Keratinocyte (primary cell): Measurements from ENCODE around the gene CDYL2. TPM values are rescaled to one million over a fixed set of nuclear protein-coding genes. Genes with fewer than 3 reads are reported as not detected.
A peak's percentile ranks its signal among the peaks of the same experiment; 100 is the strongest.

ENCODE experiments used
- DNase-seq: peaks from one replicate; pipeline ENCODE4 v3.0.0-alpha.2; 2011; ENCODE audit warnings: low read depth, missing footprints, low spot score
- FAIRE-seq: peaks from 2 replicates; lab custom pipeline; 2011; peaks lifted over from hg19 to GRCh38; lab: Jason Lieb, UNC
- H2AFZ ChIP-seq: 2 replicates; pipeline ENCODE4 v1.6.0; 2012; ENCODE audit warnings: low read length, control low read depth, inconsistent platforms; ENCODE audit not compliant: control insufficient read depth
- H3K27ac ChIP-seq: 2 replicates; pipeline ENCODE4 v1.5.1; 2011; ENCODE audit warnings: low read length; ENCODE audit not compliant: control insufficient read depth, insufficient read depth
- H3K27me3 ChIP-seq: 3 replicates; pipeline ENCODE4 v1.6.0; 2011; ENCODE audit warnings: low read length; ENCODE audit not compliant: control insufficient read depth, insufficient read depth; ENCODE audit errors: extremely low read depth
- H3K36me3 ChIP-seq, 2 experiments: 2 replicates in 1 of 2; 3 replicates in 1 of 2; pipeline ENCODE4 v1.5.1; 2011; ENCODE audit warnings: low read length in 2 of 2, mild to moderate bottlenecking in 1 of 2; ENCODE audit not compliant: control insufficient read depth in 2 of 2, insufficient read depth in 2 of 2; ENCODE audit errors: extremely low read depth in 1 of 2
- H3K4me1 ChIP-seq: 3 replicates; pipeline ENCODE4 v1.5.1; 2011; ENCODE audit warnings: low read length; ENCODE audit not compliant: control insufficient read depth, insufficient read depth; ENCODE audit errors: extremely low read depth
- H3K4me2 ChIP-seq: 3 replicates; pipeline ENCODE4 v1.6.0; 2011; ENCODE audit warnings: low read depth, low read length; ENCODE audit not compliant: control insufficient read depth, insufficient read depth; ENCODE audit errors: extremely low read depth
- H3K4me3 ChIP-seq, 3 experiments: fragments of 200-600 bp in 1 of 3; sonication (generic) in 1 of 3; 2 replicates in 2 of 3; 3 replicates in 1 of 3; pipeline ENCODE4 v1.5.1; 2011 to 2016; ENCODE audit warnings: low read length in 3 of 3, mild to moderate bottlenecking in 3 of 3, control low read depth in 2 of 3, inconsistent platforms in 1 of 3, low read depth in 1 of 3, mixed read lengths in 1 of 3, mixed run types in 1 of 3, moderate library complexity in 1 of 3; ENCODE audit not compliant: control insufficient read depth in 2 of 3, insufficient read depth in 2 of 3; ENCODE audit errors: extremely low read depth in 1 of 3
- H3K79me2 ChIP-seq: 2 replicates; pipeline ENCODE4 v1.6.0; 2012; ENCODE audit warnings: low read length; ENCODE audit not compliant: control insufficient read depth, insufficient read depth
- H3K9ac ChIP-seq: 3 replicates; pipeline ENCODE4 v1.6.0; 2011; ENCODE audit warnings: low read length; ENCODE audit not compliant: control insufficient read depth, insufficient read depth; ENCODE audit errors: extremely low read depth
- H3K9me1 ChIP-seq: 3 replicates; pipeline ENCODE4 v1.6.0; 2011; ENCODE audit warnings: low read length; ENCODE audit not compliant: control insufficient read depth, insufficient read depth; ENCODE audit errors: extremely low read depth
- H3K9me3 ChIP-seq: 2 replicates; pipeline ENCODE4 v1.5.1; 2012; ENCODE audit warnings: low read depth, low read length; ENCODE audit not compliant: control insufficient read depth
- H4K20me1 ChIP-seq: 3 replicates; pipeline ENCODE4 v1.6.0; 2011; ENCODE audit warnings: low read length; ENCODE audit not compliant: control insufficient read depth, insufficient read depth; ENCODE audit errors: extremely low read depth
- EZH2 ChIP-seq: IDR thresholded peaks from one replicate; pipeline ENCODE4 v1.6.1; 2012; ENCODE audit warnings: inconsistent platforms, mild to moderate bottlenecking, low read length, moderate library complexity
- dilution Hi-C: fragments of 300-500 bp; cut with MboI; formaldehyde crosslinking; loops from one replicate; pipeline ENCODE4 v1.7.0; 2020; ENCODE audit warnings: low sequenced_read_pairs; ENCODE audit not compliant: extremely low pct_ligation_motif_present
- polyA plus RNA-seq, 5 experiments: library from polyadenylated mRNA; depleted of rRNA in 3 of 5; stranded (reverse) in 3 of 5; stranded (forward) in 1 of 5; unstranded in 1 of 5; fragments of >200 nt; gene quantifications; 1 replicate in 1 of 5; 2 replicates in 3 of 5; 3 replicates in 1 of 5; pipeline versions ENCODE4 v1.2.1 to v1.2.3, GENCODE V29; 2011 to 2012; ENCODE audit warnings: missing spikeins in 2 of 5, low read depth in 1 of 5, low replicate concordance in 1 of 5
- TF ChIP-seq, protein P1 (sequence below), 3 experiments: IDR thresholded peaks in 1 of 3; conservative IDR thresholded peaks in 1 of 3; optimal IDR thresholded peaks in 1 of 3; 2 replicates in 2 of 3; 3 replicates in 1 of 3; pipeline versions ENCODE3 to v1.5.1; 2011; ENCODE audit warnings: low read length in 3 of 3, mild to moderate bottlenecking in 3 of 3, moderate library complexity in 2 of 3, control low read depth in 1 of 3, inconsistent platforms in 1 of 3; ENCODE audit not compliant: insufficient read depth in 2 of 3; ENCODE audit errors: extremely low read depth in 1 of 3

The CDYL2 gene
- polyA plus RNA-seq, 1 donor (not counting 4 experiments of a cell fraction or from before 2014, with no cell fraction given) = 2.0 TPM

DNA sequence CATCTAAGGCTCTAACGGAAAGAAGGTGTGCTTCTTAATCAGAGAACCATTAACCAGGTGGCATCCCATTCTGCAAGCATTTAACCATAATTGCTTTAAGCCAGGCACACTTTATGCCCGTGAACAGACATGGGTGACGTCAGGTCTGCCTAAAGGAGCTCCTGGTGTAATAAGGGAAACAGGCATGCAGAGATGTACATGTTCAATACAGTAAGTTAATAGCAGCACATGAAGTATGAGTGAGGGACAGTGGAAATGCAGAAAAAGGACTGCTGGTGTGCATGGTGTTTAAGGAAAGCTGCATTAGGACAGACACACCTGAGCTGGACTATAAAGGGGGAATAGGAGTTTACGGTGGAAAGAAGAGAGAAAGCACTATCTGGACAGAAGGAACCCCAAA lies 245.0 kb downstream of the CDYL2 start:
- Histone ChIP-seq H3K9me3 (no peaks in the 10 kb centered on the region), H4K20me1 (no peaks in the 10 kb centered on the region), H2AFZ (peak overlapping the region; percentile 63), H3K27me3 (no peaks in the 10 kb centered on the region), H3K36me3 (no peaks in the 10 kb centered on the region), H3K9ac (no peak overlapping the region), H3K4me3 (no peak overlapping the region), H3K4me1 (peaks cover 10% of the 10 kb centered on the region), H3K9me1 (no peaks in the 10 kb centered on the region), H3K27ac (no peak overlapping the region), H3K79me2 (no peaks in the 10 kb centered on the region), H3K4me2 (no peak overlapping the region)
- no peak for DNase-seq
- TF ChIP-seq, protein P1, sequence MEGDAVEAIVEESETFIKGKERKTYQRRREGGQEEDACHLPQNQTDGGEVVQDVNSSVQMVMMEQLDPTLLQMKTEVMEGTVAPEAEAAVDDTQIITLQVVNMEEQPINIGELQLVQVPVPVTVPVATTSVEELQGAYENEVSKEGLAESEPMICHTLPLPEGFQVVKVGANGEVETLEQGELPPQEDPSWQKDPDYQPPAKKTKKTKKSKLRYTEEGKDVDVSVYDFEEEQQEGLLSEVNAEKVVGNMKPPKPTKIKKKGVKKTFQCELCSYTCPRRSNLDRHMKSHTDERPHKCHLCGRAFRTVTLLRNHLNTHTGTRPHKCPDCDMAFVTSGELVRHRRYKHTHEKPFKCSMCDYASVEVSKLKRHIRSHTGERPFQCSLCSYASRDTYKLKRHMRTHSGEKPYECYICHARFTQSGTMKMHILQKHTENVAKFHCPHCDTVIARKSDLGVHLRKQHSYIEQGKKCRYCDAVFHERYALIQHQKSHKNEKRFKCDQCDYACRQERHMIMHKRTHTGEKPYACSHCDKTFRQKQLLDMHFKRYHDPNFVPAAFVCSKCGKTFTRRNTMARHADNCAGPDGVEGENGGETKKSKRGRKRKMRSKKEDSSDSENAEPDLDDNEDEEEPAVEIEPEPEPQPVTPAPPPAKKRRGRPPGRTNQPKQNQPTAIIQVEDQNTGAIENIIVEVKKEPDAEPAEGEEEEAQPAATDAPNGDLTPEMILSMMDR (optimal IDR thresholded peaks at IDR 0.05 in 1 of 3, IDR thresholded peaks at IDR 0.05 in 1 of 3, conservative IDR thresholded peaks at IDR 0.05 in 1 of 3; ENCODE audit: extremely low read depth in 1 of 3, insufficient read depth in 2 of 3, low read length in 3 of 3) = no peak
- no peak for TF ChIP-seq EZH2
- FAIRE-seq = no peak
- dilution Hi-C loops = no loop called here

DNA sequence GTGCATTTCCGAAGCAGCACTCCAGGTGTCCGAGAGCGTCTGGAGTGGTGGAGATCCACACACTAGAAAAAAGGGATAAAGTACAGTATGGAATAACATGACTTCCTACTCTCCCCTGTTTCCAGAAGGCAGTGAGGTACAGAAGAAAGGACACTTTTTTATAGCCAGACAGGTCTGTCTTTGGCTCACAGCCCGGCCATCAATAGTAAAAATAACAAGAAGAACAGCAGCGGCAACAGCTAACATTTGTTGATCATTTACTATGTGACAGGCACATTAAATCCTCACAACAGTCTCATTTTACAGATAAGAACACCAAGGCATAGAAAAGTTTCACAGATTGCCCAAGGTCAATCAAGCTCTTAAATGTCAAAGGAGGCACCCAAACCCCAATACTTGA lies 247.4 kb downstream of the CDYL2 start:
- dilution Hi-C loops = no loop called here
- Histone ChIP-seq H3K27ac (no peak overlapping the region), H3K9ac (no peak overlapping the region), H4K20me1 (no peaks in the 10 kb centered on the region), H2AFZ (no peak overlapping the region), H3K4me1 (peaks cover 18% of the 10 kb centered on the region), H3K9me3 (no peaks in the 10 kb centered on the region), H3K36me3 (no peaks in the 10 kb centered on the region), H3K9me1 (no peaks in the 10 kb centered on the region), H3K27me3 (no peaks in the 10 kb centered on the region), H3K4me3 (no peak overlapping the region), H3K4me2 (no peak overlapping the region), H3K79me2 (no peaks in the 10 kb centered on the region)
- TF ChIP-seq EZH2 = no peak
- TF ChIP-seq, protein P1 (optimal IDR thresholded peaks at IDR 0.05 in 1 of 3, IDR thresholded peaks at IDR 0.05 in 1 of 3, conservative IDR thresholded peaks at IDR 0.05 in 1 of 3; ENCODE audit: extremely low read depth in 1 of 3, insufficient read depth in 2 of 3, low read length in 3 of 3) = no peak
- FAIRE-seq (no peak), DNase-seq (no peak)
